ENCODE measurements around the gene CD2.

GRCh38 chr1:116739371-116740012 is 14.7 kb upstream of the CD2 start:
- TF ChIP-seq POLR2A (IDR thresholded peaks at IDR 0.05; ENCODE audit: low read length): no peak
- no peak for TF ChIP-seq GATA1 (IDR thresholded peaks at IDR 0.05; ENCODE audit: low read depth, low read length)

Measured in erythroblast (primary cell).